ENCODE data around the gene SLC13A2.

SLC13A2 gene

GRCh38 chr17:28498652-28499363 lies 25.4 kb downstream of the SLC13A2 start (continued):
- TF ChIP-seq ZNF529 (tag by site-specific recombination; IDR thresholded peaks at IDR 0.05; ENCODE audit: insufficient replicate concordance), result no peak
- TF ChIP-seq GLIS1 (tag by site-specific recombination; IDR thresholded peaks at IDR 0.05), result peak; percentile 85
- no peak for TF ChIP-seq ZNF48 (tag by site-specific recombination; IDR thresholded peaks at IDR 0.05)
- no peak for TF ChIP-seq ZNF37A (tag by site-specific recombination; IDR thresholded peaks at IDR 0.05)
- TF ChIP-seq ZNF626 (tag by site-specific recombination; IDR thresholded peaks at IDR 0.05), result no peak
- no peak for TF ChIP-seq BCL11B (tag by site-specific recombination; IDR thresholded peaks at IDR 0.05; ENCODE audit: low read depth)
- no peak for TF ChIP-seq TRIM28 (IDR thresholded peaks at IDR 0.05; ENCODE audit: borderline replicate concordance, low read length)
- no peak for TF ChIP-seq KLF16 (tag by site-specific recombination; IDR thresholded peaks at IDR 0.05)
- TF ChIP-seq, protein P1, sequence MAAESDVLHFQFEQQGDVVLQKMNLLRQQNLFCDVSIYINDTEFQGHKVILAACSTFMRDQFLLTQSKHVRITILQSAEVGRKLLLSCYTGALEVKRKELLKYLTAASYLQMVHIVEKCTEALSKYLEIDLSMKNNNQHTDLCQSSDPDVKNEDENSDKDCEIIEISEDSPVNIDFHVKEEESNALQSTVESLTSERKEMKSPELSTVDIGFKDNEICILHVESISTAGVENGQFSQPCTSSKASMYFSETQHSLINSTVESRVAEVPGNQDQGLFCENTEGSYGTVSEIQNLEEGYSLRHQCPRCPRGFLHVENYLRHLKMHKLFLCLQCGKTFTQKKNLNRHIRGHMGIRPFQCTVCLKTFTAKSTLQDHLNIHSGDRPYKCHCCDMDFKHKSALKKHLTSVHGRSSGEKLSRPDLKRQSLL (tag by site-specific recombination; IDR thresholded peaks at IDR 0.05), result no peak
- no peak for TF ChIP-seq ZNF146 (tag by site-specific recombination; IDR thresholded peaks at IDR 0.05)
- TF ChIP-seq ZNF175 (tag by site-specific recombination; IDR thresholded peaks at IDR 0.05), result no peak

- Histone ChIP-seq H3K9me3 (ENCODE audit: control insufficient read depth, insufficient read depth, low read depth, low read length) (no peaks in the 10 kb centered on the region), H3K4me1 (ENCODE audit: control insufficient read depth, insufficient read depth, low read length) (no peaks in the 10 kb centered on the region), H3K27ac (ENCODE audit: extremely low read depth, low read depth, low read length) (no peak overlapping the region), H3K36me3 (ENCODE audit: control insufficient read depth in 2 of 2, insufficient read depth in 1 of 2, low read length in 2 of 2) (no peaks in the 10 kb centered on the region), H3K4me3 (ENCODE audit: low read depth, low read length) (no peak overlapping the region)
- TF ChIP-seq SCRT2 (tag by site-specific recombination; IDR thresholded peaks at IDR 0.05), result peak; percentile 94
- no peak for TF ChIP-seq ZNF521 (tag by site-specific recombination; IDR thresholded peaks at IDR 0.05)
- peak; percentile 78; the same call in 1 of the 2 replicates for TF ChIP-seq SCRT1 (tag by site-specific recombination; IDR thresholded peaks at IDR 0.05; ENCODE audit: borderline replicate concordance)
- TF ChIP-seq EGR2 (tag by site-specific recombination; IDR thresholded peaks at IDR 0.05; ENCODE audit: low read depth), result no peak
- ChIA-PET POLR2A (interaction anchor here (1.2 kb wide), 1 partner anchor 30 kb away, joined by 3 read pairs; no protein-coding TSS in a partner anchor), CTCF (interaction anchor here (0.6 to 2.8 kb wide), 4 partner anchors 13 to 113 kb away, joined by 3 to 14 read pairs (median 3); no protein-coding TSS in a partner anchor)
These were observed 25.9 kb downstream of the SLC13A2 start for GRCh38 chr17:28499364-28499664.

DNA sequence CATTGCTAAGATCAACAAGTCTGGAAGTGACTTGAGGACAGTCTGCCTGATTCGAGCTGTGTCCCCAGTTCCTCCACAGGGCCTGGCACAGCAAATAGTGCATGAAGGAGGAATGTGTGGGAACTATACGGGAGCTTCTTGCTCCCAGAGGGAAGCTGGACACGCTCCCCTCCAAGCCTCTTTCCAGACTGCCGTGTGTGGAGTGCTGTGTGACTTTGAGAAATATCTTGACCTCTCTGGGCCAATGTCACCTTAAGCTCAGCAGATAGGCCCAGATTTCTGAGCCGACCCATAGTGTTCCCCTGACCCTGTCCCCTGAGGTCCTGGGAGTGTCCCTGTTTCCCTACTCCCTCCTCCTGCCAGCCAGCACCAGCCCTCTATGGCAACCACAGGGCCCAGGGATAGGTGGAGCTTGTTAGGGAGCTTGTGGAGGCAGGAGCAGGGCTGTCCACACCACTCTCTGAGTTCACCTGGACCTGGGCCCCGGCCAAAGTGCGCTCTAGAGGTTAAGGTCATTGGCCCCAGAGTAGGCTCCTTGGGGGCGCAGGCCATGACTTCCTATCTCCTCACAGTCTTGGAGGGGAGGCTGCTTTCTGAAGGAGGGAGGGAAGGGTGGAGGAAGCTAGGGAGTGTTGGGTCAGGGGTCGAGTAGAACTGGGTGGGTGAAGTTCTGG lies 26.4 kb downstream of the SLC13A2 start:
- Histone ChIP-seq H3K4me3 (ENCODE audit: low read depth, low read length) (no peak overlapping the region), H3K4me1 (ENCODE audit: control insufficient read depth, insufficient read depth, low read length) (no peaks in the 10 kb centered on the region), H3K27ac (ENCODE audit: extremely low read depth, low read depth, low read length) (no peak overlapping the region), H3K9me3 (ENCODE audit: control insufficient read depth, insufficient read depth, low read depth, low read length) (no peaks in the 10 kb centered on the region), H3K36me3 (ENCODE audit: control insufficient read depth in 2 of 2, insufficient read depth in 1 of 2, low read length in 2 of 2) (no peaks in the 10 kb centered on the region)
- POLR2A ChIA-PET, result interaction anchor here (1.2 kb wide), 1 partner anchor 29 kb away, joined by 3 read pairs; no protein-coding TSS in a partner anchor
- TF ChIP-seq SCRT1 (tag by site-specific recombination; IDR thresholded peaks at IDR 0.05; ENCODE audit: borderline replicate concordance) (no peak), ZNF768 (tag by site-specific recombination; IDR thresholded peaks at IDR 0.05) (peak; percentile 95)
- CTCF ChIA-PET, result interaction anchor here (0.6 to 2.8 kb wide), 4 partner anchors 12 to 113 kb away, joined by 3 to 14 read pairs (median 3); no protein-coding TSS in a partner anchor

DNA sequence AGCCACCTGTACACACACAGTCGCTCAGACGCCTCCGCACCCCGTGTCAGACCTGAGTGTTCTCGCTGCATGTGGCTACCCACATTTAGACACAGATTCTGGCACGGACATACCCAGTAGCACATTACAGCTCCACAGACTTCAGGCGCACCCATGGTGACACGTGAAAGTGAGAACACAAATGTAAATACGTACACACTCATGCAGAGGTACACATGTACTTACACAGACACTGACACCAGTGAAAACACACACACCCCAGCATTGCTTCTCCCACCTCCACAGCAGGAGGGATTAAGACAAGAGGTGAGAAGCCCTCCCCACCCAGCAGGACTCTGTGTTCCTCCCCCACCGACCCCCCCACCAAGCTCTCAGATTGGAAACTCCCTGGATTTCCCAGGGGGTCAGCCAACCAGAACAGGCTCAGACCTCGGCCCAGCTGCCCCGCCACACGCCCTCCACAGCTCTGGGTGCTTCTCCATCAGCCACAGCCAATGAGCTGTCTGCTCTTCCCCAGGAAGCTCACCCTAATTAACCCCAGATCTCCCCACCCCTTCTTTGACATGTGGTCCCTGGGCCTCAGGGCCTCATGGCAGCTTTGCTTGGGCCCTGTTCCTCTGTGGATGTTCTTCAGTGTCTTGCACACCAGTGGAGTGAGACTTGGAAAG lies 27.4 kb downstream of the SLC13A2 start:
- CTCF ChIA-PET, result interaction anchor here (0.7 to 2.8 kb wide), 4 partner anchors 14 to 47 kb away, joined by 3 to 14 read pairs (median 3); no protein-coding TSS in a partner anchor
- Histone ChIP-seq H3K27ac (ENCODE audit: extremely low read depth, low read depth, low read length) (no peak overlapping the region), H3K36me3 (ENCODE audit: control insufficient read depth in 2 of 2, insufficient read depth in 1 of 2, low read length in 2 of 2) (no peaks in the 10 kb centered on the region), H3K4me3 (ENCODE audit: low read depth, low read length) (no peak overlapping the region), H3K9me3 (ENCODE audit: control insufficient read depth, insufficient read depth, low read depth, low read length) (no peaks in the 10 kb centered on the region), H3K4me1 (ENCODE audit: control insufficient read depth, insufficient read depth, low read length) (no peaks in the 10 kb centered on the region)
- POLR2A ChIA-PET, result interaction anchor here (0.7 kb wide), 1 partner anchor 750 kb away, joined by 5 read pairs; no protein-coding TSS in a partner anchor
- TF ChIP-seq ZNF664 (tag by site-specific recombination; IDR thresholded peaks at IDR 0.05), result no peak
- no peak for TF ChIP-seq ZNF776 (tag by site-specific recombination; IDR thresholded peaks at IDR 0.05; ENCODE audit: borderline replicate concordance)
- no peak for TF ChIP-seq ZNF513 (tag by site-specific recombination; IDR thresholded peaks at IDR 0.05)
- peak; percentile 39 for TF ChIP-seq ZIC2 (tag by site-specific recombination; IDR thresholded peaks at IDR 0.05)
- peak; percentile 52 for TF ChIP-seq SP2 (tag by site-specific recombination; IDR thresholded peaks at IDR 0.05)

Measured in HEK293 (cell line).